Inflammatory macrophage treated with lipopolysaccharide for 4 hours (primary cell): ENCODE measurements around the gene CORO1C.
A peak's percentile ranks its signal among the peaks of the same experiment; 100 is the strongest.

Source experiments
- DNase-seq: peaks from one replicate; pipeline ENCODE4 v3.0.0-alpha.2; 2020

The CORO1C gene

GRCh38 chr12:108613548-108613947 is 117.8 kb downstream of the CORO1C start:
- peak; percentile 79 for DNase-seq

GRCh38 chr12:108612788-108613282 is 118.5 kb downstream of the CORO1C start:
- no peak for DNase-seq

- peak; percentile 59 for DNase-seq
These were observed 119.4 kb downstream of the CORO1C start for GRCh38 chr12:108611884-108612415.

GRCh38 chr12:108610856-108611605 is 120.3 kb downstream of the CORO1C start:
- DNase-seq: no peak

- no peak for DNase-seq
These were observed 120.9 kb downstream of the CORO1C start for GRCh38 chr12:108610336-108610815.

- DNase-seq: no peak
These were observed 121.6 kb downstream of the CORO1C start for GRCh38 chr12:108609537-108610335.

GRCh38 chr12:108608616-108609015 is 122.7 kb downstream of the CORO1C start:
- no peak for DNase-seq

GRCh38 chr12:108607981-108608600 is 123.2 kb downstream of the CORO1C start:
- DNase-seq: no peak

- DNase-seq: no peak
These were observed 124.8 kb downstream of the CORO1C start for GRCh38 chr12:108606492-108606891.

GRCh38 chr12:108605690-108606406 is 125.5 kb downstream of the CORO1C start:
- no peak for DNase-seq

- DNase-seq: peak; percentile 33
These were observed 126.2 kb downstream of the CORO1C start for GRCh38 chr12:108605000-108605689.

GRCh38 chr12:108604208-108604941 is 126.9 kb downstream of the CORO1C start:
- DNase-seq: no peak

- DNase-seq: no peak
These were observed 127.6 kb downstream of the CORO1C start for GRCh38 chr12:108603743-108604142.

GRCh38 chr12:108602976-108603704 is 128.2 kb downstream of the CORO1C start:
- DNase-seq: no peak

- no peak for DNase-seq
These were observed 129.1 kb downstream of the CORO1C start for GRCh38 chr12:108602209-108602705.

GRCh38 chr12:108600702-108601007 is 130.7 kb downstream of the CORO1C start:
- DNase-seq: no peak

GRCh38 chr12:108599948-108600701 is 131.2 kb downstream of the CORO1C start:
- no peak for DNase-seq

GRCh38 chr12:108599541-108599940 is 131.8 kb downstream of the CORO1C start:
- no peak for DNase-seq

GRCh38 chr12:108598553-108599250 is 132.6 kb downstream of the CORO1C start:
- no peak for DNase-seq
